ENCODE data around the gene FCRL1.

The FCRL1 gene

GRCh38 chr1:157819896-157820295 lies at the start of gene FCRL1:
Gene FCRL1 (minus strand): TSS chr1:157820120. CDS start chr1:157820037, 83 bp downstream.
- no peak for DNase-seq (ENCODE audit: extremely low read depth, low read depth)
- no peak for TF ChIP-seq CTCF (IDR thresholded peaks at IDR 0.05; ENCODE audit: low read depth, low read length)

- no peak for DNase-seq (ENCODE audit: extremely low read depth, low read depth)
- TF ChIP-seq CTCF (IDR thresholded peaks at IDR 0.05; ENCODE audit: low read depth, low read length) = no peak
These were observed 48.7 kb upstream of the FCRL1 start for GRCh38 chr1:157868654-157869053.

- DNase-seq (ENCODE audit: extremely low read depth, low read depth) = no peak
- no peak for TF ChIP-seq CTCF (IDR thresholded peaks at IDR 0.05; ENCODE audit: low read depth, low read length)
These were observed 42.5 kb upstream of the FCRL1 start for GRCh38 chr1:157862114-157863070.

GRCh38 chr1:157856538-157856937 lies 36.6 kb upstream of the FCRL1 start:
- no peak for TF ChIP-seq CTCF (IDR thresholded peaks at IDR 0.05; ENCODE audit: low read depth, low read length)

GRCh38 chr1:157852476-157852875 lies 32.6 kb upstream of the FCRL1 start:
- no peak for TF ChIP-seq CTCF (IDR thresholded peaks at IDR 0.05; ENCODE audit: low read depth, low read length)
- DNase-seq (ENCODE audit: extremely low read depth, low read depth) = no peak

More at GRCh38 chr1:157856538-157856937, 36.6 kb upstream of the FCRL1 start:
- no peak for DNase-seq (ENCODE audit: extremely low read depth, low read depth)

- TF ChIP-seq CTCF (IDR thresholded peaks at IDR 0.05; ENCODE audit: low read depth, low read length) = no peak
- DNase-seq (ENCODE audit: extremely low read depth, low read depth) = no peak
These were observed 29.4 kb upstream of the FCRL1 start for GRCh38 chr1:157849229-157849875.

Measured in AG09319 (cell line).